ENCODE measurements around the gene SRPK1.

- TF ChIP-seq GATA3 (IDR thresholded peaks at IDR 0.05; ENCODE audit: low read depth, low read length) = no peak
- no peak for TF ChIP-seq GATA2 (IDR thresholded peaks at IDR 0.05; ENCODE audit: low read depth, low read length)
Measured at GRCh38 chr6:35960187-35960586, 39.3 kb upstream of the SRPK1 start.
